ENCODE data around the gene TENT4A.

Gene TENT4A

GRCh38 chr5:6698696-6699095 is 14.5 kb upstream of the TENT4A start:
- no peak for DNase-seq (ENCODE audit: low read depth, low spot score)
- H3K4me3 ChIP-seq (ENCODE audit: low read length): no peak overlapping the region

- H3K4me3 ChIP-seq (ENCODE audit: low read length): no peak overlapping the region
- DNase-seq (ENCODE audit: low read depth, low spot score): no peak
Observed at GRCh38 chr5:6699357-6699756, 13.9 kb upstream of the TENT4A start.

- DNase-seq (ENCODE audit: low read depth, low spot score): no peak
- H3K4me3 ChIP-seq (ENCODE audit: low read length): no peak overlapping the region
Observed at GRCh38 chr5:6700074-6700684, 13.1 kb upstream of the TENT4A start.

GRCh38 chr5:6700685-6701355 is 12.4 kb upstream of the TENT4A start:
- no peak overlapping the region for H3K4me3 ChIP-seq (ENCODE audit: low read length)
- DNase-seq (ENCODE audit: low read depth, low spot score): no peak

GRCh38 chr5:6701491-6701890 is 11.7 kb upstream of the TENT4A start:
- H3K4me3 ChIP-seq (ENCODE audit: low read length): no peak overlapping the region
- DNase-seq (ENCODE audit: low read depth, low spot score): no peak

GRCh38 chr5:6702633-6703032 is 10.6 kb upstream of the TENT4A start:
- no peak overlapping the region for H3K4me3 ChIP-seq (ENCODE audit: low read length)
- no peak for DNase-seq (ENCODE audit: low read depth, low spot score)

- no peak for DNase-seq (ENCODE audit: low read depth, low spot score)
- H3K4me3 ChIP-seq (ENCODE audit: low read length): no peak overlapping the region
Observed at GRCh38 chr5:6703806-6704205, 9.4 kb upstream of the TENT4A start.

- DNase-seq (ENCODE audit: low read depth, low spot score): no peak
- H3K4me3 ChIP-seq (ENCODE audit: low read length): no peak overlapping the region
Observed at GRCh38 chr5:6704361-6704851, 8.8 kb upstream of the TENT4A start.

GRCh38 chr5:6705088-6705487 is 8.1 kb upstream of the TENT4A start:
- no peak overlapping the region for H3K4me3 ChIP-seq (ENCODE audit: low read length)
- no peak for DNase-seq (ENCODE audit: low read depth, low spot score)

GRCh38 chr5:6705959-6706358 is 7.3 kb upstream of the TENT4A start:
- no peak overlapping the region for H3K4me3 ChIP-seq (ENCODE audit: low read length)
- DNase-seq (ENCODE audit: low read depth, low spot score): no peak

- no peak overlapping the region for H3K4me3 ChIP-seq (ENCODE audit: low read length)
Observed at GRCh38 chr5:6707852-6708251, 5.4 kb upstream of the TENT4A start.

GRCh38 chr5:6708814-6709213 is 4.4 kb upstream of the TENT4A start:
- no peak for DNase-seq (ENCODE audit: low read depth, low spot score)
- H3K4me3 ChIP-seq (ENCODE audit: low read length): no peak overlapping the region

More at GRCh38 chr5:6707852-6708251, 5.4 kb upstream of the TENT4A start:
- DNase-seq (ENCODE audit: low read depth, low spot score): peak; percentile 43

- no peak overlapping the region for H3K4me3 ChIP-seq (ENCODE audit: low read length)
- DNase-seq (ENCODE audit: low read depth, low spot score): no peak
Observed at GRCh38 chr5:6710070-6710469, 3.2 kb upstream of the TENT4A start.

- no peak overlapping the region for H3K4me3 ChIP-seq (ENCODE audit: low read length)
- no peak for DNase-seq (ENCODE audit: low read depth, low spot score)
Observed at GRCh38 chr5:6710551-6711318, 2.5 kb upstream of the TENT4A start.

GRCh38 chr5:6711409-6712141 is 1.7 kb upstream of the TENT4A start:
- DNase-seq (ENCODE audit: low read depth, low spot score): no peak
- H3K4me3 ChIP-seq (ENCODE audit: low read length): peak overlapping the region; percentile 72

- DNase-seq (ENCODE audit: low read depth, low spot score): no peak
- H3K4me3 ChIP-seq (ENCODE audit: low read length): peak overlapping the region; percentile 72
Observed at GRCh38 chr5:6712142-6712576, 1.1 kb upstream of the TENT4A start.

- H3K4me3 ChIP-seq (ENCODE audit: low read length): peak overlapping the region; percentile 72
- DNase-seq (ENCODE audit: low read depth, low spot score): peak; percentile 92
Observed at GRCh38 chr5:6712577-6713273, 507 bp upstream of the TENT4A start.

- no peak for DNase-seq (ENCODE audit: low read depth, low spot score)
- H3K4me3 ChIP-seq (ENCODE audit: low read length): peak overlapping the region; percentile 52
Observed at GRCh38 chr5:6714226-6715041, 1.2 kb downstream of the TENT4A start.
